GM19438 (cell line): Measurements from ENCODE around the gene ADAM22.
A peak's percentile ranks its signal among the peaks of the same experiment; 100 is the strongest.

Experiments
- ATAC-seq: cut with Tn5 transposase; IDR thresholded peaks from one replicate; pipeline ENCODE4 v1.9.1; 2021; ENCODE audit warnings: low read depth; ENCODE audit not compliant: unreplicated experiment

Gene ADAM22

GRCh38 chr7:88204525-88205110 lies 270.6 kb downstream of the ADAM22 start:
- ATAC-seq: no peak

DNA sequence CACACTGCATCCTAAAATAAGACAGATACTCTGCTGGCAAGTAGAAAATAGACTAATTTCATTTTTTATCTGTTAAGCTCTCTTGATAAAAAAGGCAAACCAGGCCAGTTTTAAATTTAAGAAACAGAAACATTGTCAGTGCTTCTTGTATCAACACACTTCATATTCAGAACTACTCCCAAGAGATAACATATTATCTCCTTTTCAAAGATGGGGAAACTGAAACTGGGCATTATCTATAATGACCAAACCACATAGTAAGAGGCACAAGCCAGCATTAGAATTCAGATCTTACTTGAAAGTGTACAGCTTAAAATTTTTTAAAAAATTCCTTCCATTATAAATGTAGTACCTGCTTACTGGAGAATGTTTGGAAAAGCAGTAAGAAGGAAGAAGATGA lies 271.1 kb downstream of the ADAM22 start:
- no peak for ATAC-seq

GRCh38 chr7:88206254-88206653 lies 272.2 kb downstream of the ADAM22 start:
- ATAC-seq: no peak

DNA sequence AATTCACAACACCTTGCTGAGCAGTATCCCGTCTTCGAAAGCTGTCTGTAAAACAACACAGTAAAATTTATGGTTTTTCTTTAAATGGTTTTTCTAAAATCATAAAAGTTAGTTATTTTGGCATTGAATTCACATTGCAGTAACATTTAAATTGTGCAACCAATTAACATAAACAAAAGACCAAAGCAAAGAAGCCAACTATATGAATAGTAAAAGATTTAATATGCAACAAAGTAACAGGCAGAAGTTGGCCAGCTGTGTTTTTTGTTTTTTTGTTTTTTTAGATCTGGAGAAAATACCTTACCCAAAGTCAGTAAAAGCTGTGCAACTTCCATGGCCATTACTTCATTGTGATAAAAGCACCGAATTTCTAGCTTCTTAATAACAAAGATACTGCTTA lies 274.5 kb downstream of the ADAM22 start:
- no peak for ATAC-seq

- no peak for ATAC-seq
These were observed 278.9 kb downstream of the ADAM22 start for GRCh38 chr7:88212918-88213317.

GRCh38 chr7:88214456-88214855 lies 280.4 kb downstream of the ADAM22 start:
- ATAC-seq: no peak

DNA sequence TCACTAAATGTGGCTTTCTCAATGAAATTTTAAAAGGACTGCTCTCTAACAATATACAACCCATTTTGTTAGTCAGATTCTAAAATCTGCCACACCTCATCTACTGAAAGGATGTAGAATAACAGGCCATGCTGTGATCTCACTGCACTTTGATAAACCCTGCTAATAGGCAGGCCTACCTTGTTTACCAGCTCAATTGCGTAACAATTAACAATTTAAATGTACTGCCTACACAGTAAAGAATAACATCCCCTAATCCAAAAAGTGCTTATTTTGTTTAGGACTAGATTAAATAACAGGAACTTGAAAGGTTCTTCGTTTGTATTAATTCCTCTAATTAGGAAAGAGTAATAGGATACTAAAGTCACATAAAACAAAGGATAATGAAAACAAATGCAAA lies 281.2 kb downstream of the ADAM22 start:
- no peak for ATAC-seq

GRCh38 chr7:88216276-88216675 lies 282.2 kb downstream of the ADAM22 start:
- no peak for ATAC-seq

GRCh38 chr7:88217675-88218428 lies 283.8 kb downstream of the ADAM22 start:
- ATAC-seq: peak; percentile 74

DNA sequence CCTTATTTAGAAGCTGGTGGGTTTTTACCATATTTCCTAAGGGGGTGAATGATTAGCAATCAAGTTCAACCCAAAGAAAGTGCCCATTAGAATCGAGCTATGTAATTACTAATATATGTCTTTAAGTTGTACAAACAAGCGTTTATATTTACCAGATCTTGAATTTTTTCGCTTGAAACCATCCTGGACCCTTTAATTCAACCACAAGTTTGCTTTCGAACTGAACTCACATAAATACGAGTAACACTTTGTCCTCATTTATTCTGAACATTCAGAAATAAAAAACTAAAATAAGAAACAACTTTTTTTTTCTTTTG lies 284.3 kb downstream of the ADAM22 start:
- no peak for ATAC-seq

DNA sequence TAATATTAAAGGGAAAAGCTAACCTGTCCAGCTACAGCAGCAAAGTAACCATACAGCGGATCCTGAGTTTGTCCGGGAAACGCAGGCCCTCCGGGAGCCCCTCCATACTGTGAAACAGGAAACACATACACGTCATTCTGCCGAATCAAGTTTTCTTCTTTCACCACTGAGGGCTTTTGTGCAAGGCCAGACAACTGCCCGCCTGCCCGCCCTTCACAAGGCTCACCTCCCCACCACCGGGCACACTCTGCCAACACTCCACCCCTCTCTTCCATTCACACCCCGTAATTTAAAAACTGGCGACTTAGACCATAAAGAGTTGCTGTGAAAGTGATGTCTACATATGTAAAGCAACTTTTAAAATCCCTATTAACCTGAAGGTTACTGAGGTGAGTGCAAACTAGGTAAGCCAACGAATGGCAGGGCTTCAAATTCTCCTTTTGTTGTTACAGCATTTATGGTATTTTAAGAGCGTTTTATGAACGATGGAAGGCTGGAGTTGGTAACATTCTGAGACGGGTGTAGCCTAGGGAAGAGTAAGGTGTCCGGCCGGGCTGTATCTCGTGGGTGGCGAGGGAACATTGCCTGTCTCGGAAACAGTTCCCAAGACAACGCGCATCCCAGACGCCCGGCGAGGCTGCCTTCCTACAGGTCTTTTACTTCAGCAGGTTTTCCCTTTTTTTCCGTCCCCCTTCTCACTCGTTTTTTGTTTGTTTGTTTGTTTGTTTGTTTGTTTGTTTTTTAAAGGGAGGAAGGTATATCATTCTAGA lies 285.0 kb downstream of the ADAM22 start:
- ATAC-seq: peak; percentile 33

- peak; percentile 56 for ATAC-seq
These were observed 286.0 kb downstream of the ADAM22 start, which contains the start of gene SRI for GRCh38 chr7:88219781-88220747. Gene SRI, minus strand, starts transcription at chr7:88220038. Its CDS starts 12 bp downstream, at chr7:88220026.

- ATAC-seq: no peak
These were observed 289.2 kb downstream of the ADAM22 start for GRCh38 chr7:88223265-88223664.

DNA sequence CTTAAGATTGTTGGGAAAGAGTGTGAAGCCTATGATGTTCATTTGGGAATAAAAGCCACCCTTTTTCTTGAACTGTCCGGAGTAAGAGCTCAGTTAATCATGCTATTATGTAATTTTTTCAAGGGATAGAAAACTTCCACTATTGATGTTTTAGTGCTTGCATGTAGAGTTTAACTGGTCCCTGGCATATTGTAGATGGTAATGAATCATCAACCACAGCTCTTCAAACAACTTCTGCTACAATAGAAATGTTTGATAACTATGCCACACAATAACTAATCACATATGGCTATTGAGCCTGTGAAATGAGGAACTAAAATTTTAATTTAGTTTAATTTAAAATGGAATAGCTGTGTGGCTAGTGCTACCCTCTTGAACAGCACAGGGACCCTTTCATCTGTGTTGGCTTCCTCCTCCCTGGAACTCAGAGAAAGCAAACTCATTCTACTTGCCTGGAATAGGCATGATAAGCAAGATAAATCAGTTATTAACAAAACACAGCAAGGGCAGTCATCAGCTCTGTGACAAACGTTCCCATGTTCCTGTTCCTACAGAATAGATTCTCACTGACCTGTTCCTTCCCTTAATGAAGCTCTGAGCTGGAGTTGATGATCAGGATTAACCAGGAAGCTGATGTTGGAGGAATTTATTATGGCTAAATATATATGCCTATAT lies 290.7 kb downstream of the ADAM22 start:
- ATAC-seq: no peak

DNA sequence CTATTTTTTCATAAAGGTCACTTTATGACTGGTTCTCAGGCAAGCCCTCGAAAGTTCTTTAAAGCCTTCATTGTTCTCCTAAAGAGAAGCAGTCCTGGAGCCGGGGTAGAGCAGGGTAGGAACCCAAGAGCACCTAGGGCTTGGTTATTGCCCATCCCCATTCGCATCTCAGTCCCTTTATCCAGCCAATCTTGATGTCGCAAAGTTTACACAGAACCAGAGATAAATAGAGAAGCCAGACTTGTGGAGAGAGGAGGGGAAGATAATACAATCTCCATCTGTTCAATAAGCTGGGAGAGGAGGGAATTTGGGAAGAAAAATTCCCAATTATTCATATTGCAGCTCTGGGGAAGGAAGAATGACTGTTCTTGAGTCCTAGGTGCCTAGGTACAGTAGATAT lies 292.1 kb downstream of the ADAM22 start:
- no peak for ATAC-seq

- ATAC-seq: no peak
These were observed 292.9 kb downstream of the ADAM22 start for GRCh38 chr7:88226886-88227516.

GRCh38 chr7:88229302-88229995 lies 295.4 kb downstream of the ADAM22 start:
- no peak for ATAC-seq

GRCh38 chr7:88230646-88231045 lies 296.6 kb downstream of the ADAM22 start:
- ATAC-seq: no peak

- no peak for ATAC-seq
These were observed 299.8 kb downstream of the ADAM22 start for GRCh38 chr7:88233828-88234227.
